Endothelial cell of umbilical vein (primary cell): ENCODE results near the gene ELMO2. TPM values are rescaled to one million over a fixed set of nuclear protein-coding genes. Genes with fewer than 3 reads are reported as not detected.

Experiments
- BruUV-seq: library from RNA; stranded (reverse); fragments of 400-500 nt; replicated peaks from 2 replicates; lab custom pipeline; 2021; lab: Mats Ljungman, UMichigan
- CTCF ChIA-PET: fragments of 300-600, 350-600 bp; sonication (Branson Sonifier 250); formaldehyde crosslinking; loops from one replicate; lab custom pipeline; 2021; ENCODE audit warnings: antibody characterized with exemption, inconsistent platforms; lab: Charles Lee
- POLR2A ChIA-PET: fragments of 300-600, 350-600 bp; sonication (Branson Sonifier 250); formaldehyde crosslinking; loops from one replicate; lab custom pipeline; 2021; ENCODE audit warnings: antibody characterized with exemption, inconsistent platforms; lab: Charles Lee
- DNase-seq: peaks from one replicate; pipeline ENCODE4 v3.0.0-alpha.2; 2011; ENCODE audit warnings: low read depth, low spot score
- FAIRE-seq: peaks from 2 replicates; lab custom pipeline; 2011; peaks lifted over from hg19 to GRCh38; lab: Jason Lieb, UNC
- H2AFZ ChIP-seq: 2 replicates; pipeline ENCODE4 v1.6.0; 2012; ENCODE audit warnings: low read depth, low read length, control low read depth, inconsistent platforms
- H3K27ac ChIP-seq: 2 replicates; pipeline ENCODE4 v1.5.1; 2011; ENCODE audit warnings: low read depth, mild to moderate bottlenecking, control low read depth, low read length, moderate library complexity; ENCODE audit not compliant: insufficient read depth
- H3K27me3 ChIP-seq, 2 experiments: 2 replicates each; pipeline versions ENCODE4 v1.6.0 to v1.6.1; 2011; ENCODE audit warnings: low read length in 2 of 2, mixed read lengths in 1 of 2; ENCODE audit not compliant: control insufficient read depth in 2 of 2, insufficient read depth in 2 of 2
- H3K36me3 ChIP-seq, 2 experiments: 2 replicates in 1 of 2; 3 replicates in 1 of 2; pipeline ENCODE4 v1.5.1; 2011; ENCODE audit warnings: low read length in 2 of 2, mild to moderate bottlenecking in 1 of 2, moderate library complexity in 1 of 2; ENCODE audit not compliant: control insufficient read depth in 2 of 2, insufficient read depth in 2 of 2; ENCODE audit errors: extremely low read depth in 1 of 2
- H3K4me1 ChIP-seq: 3 replicates; pipeline ENCODE4 v1.5.1; 2011; ENCODE audit warnings: mild to moderate bottlenecking, low read length; ENCODE audit not compliant: control insufficient read depth, insufficient read depth; ENCODE audit errors: extremely low read depth
- H3K4me2 ChIP-seq: 2 replicates; pipeline ENCODE4 v1.6.1; 2011; ENCODE audit warnings: low read length, control low read depth, mixed read lengths; ENCODE audit not compliant: insufficient read depth
- H3K4me3 ChIP-seq, 3 experiments: fragments of 200-600 bp in 1 of 3; sonication (generic), shearing (Covaris generic) in 1 of 3; replicated peaks in 1 of 3; 2 replicates each; pipeline ENCODE4 v1.5.1; 2011 to 2016; ENCODE audit warnings: control low read depth in 3 of 3, low read length in 3 of 3, mild to moderate bottlenecking in 2 of 3, inconsistent platforms in 1 of 3, low read depth in 1 of 3, moderate library complexity in 1 of 3; ENCODE audit not compliant: insufficient read depth in 1 of 3
- H3K79me2 ChIP-seq: 2 replicates; pipeline ENCODE4 v1.6.0; 2012; ENCODE audit warnings: low read length, inconsistent platforms; ENCODE audit not compliant: control insufficient read depth, insufficient read depth
- H3K9ac ChIP-seq: replicated peaks from 2 replicates; pipeline ENCODE3; 2011; ENCODE audit warnings: low read length, control low read depth; ENCODE audit not compliant: insufficient read depth; ENCODE audit errors: extremely low read depth
- H3K9me1 ChIP-seq: replicated peaks from 3 replicates; pipeline ENCODE4 v1.6.0; 2011; ENCODE audit warnings: mild to moderate bottlenecking, low read length; ENCODE audit not compliant: control insufficient read depth, insufficient read depth; ENCODE audit errors: extremely low read depth
- H3K9me3 ChIP-seq: replicated peaks from 2 replicates; pipeline ENCODE4 v1.5.1; 2012; ENCODE audit warnings: low read length, inconsistent platforms; ENCODE audit not compliant: control insufficient read depth, insufficient read depth
- H4K20me1 ChIP-seq: replicated peaks from 2 replicates; pipeline ENCODE3; 2011; ENCODE audit warnings: mild to moderate bottlenecking, low read length; ENCODE audit not compliant: control insufficient read depth, insufficient read depth; ENCODE audit errors: extremely low read depth
- EZH2 ChIP-seq: IDR thresholded peaks from 2 replicates; pipeline ENCODE4 v1.6.1; 2012; ENCODE audit warnings: borderline replicate concordance, low read depth, mild to moderate bottlenecking, moderate library complexity, low read length, inconsistent platforms; ENCODE audit not compliant: severe bottlenecking
- GATA2 ChIP-seq: IDR thresholded peaks from 2 replicates; pipeline ENCODE4 v1.7.0; 2011; ENCODE audit warnings: low read depth, mild to moderate bottlenecking, moderate library complexity, mixed read lengths, low read length; ENCODE audit not compliant: insufficient read length, insufficient read depth
- MAX ChIP-seq: IDR thresholded peaks from 2 replicates; pipeline ENCODE4 v1.6.1; 2011; ENCODE audit not compliant: insufficient read depth, insufficient read length
- MYC ChIP-seq: IDR thresholded peaks from one replicate; pipeline ENCODE4 v1.6.1; 2011; ENCODE audit warnings: mild to moderate bottlenecking, low read depth, low read length
- POLR2A ChIP-seq: IDR thresholded peaks from 2 replicates; pipeline ENCODE4 v1.6.1; 2012; ENCODE audit warnings: low read depth, mild to moderate bottlenecking, control low read depth, low read length
- POLR2AphosphoS5 ChIP-seq: IDR thresholded peaks from 2 replicates; pipeline ENCODE4 v1.6.1; 2012; ENCODE audit warnings: low read depth, mild to moderate bottlenecking, control low read depth, low read length, moderate library complexity; ENCODE audit not compliant: insufficient read depth
- dilution Hi-C: fragments of 300-500 bp; cut with MboI; formaldehyde crosslinking; loops from one replicate; pipeline ENCODE4 v1.15.0; 2019; ENCODE audit warnings: low sequenced_read_pairs; ENCODE audit not compliant: extremely low pct_ligation_motif_present
- intact Hi-C: fragments of 100-400 bp; cut with micrococcal nuclease; formaldehyde crosslinking; loops from one replicate; pipeline ENCODE4 v1.10.0; 2022
- polyA plus RNA-seq, 4 experiments: library from polyadenylated mRNA; depleted of rRNA in 3 of 4; stranded (reverse) in 3 of 4; unstranded in 1 of 4; fragments of >200 nt; gene quantifications; 2 replicates each; pipeline versions ENCODE4 v1.2.1 to v1.2.3, GENCODE V29; 2011 to 2012; ENCODE audit warnings: missing spikeins in 1 of 4
- total RNA-seq: library from RNA; stranded (reverse); gene quantifications from 2 replicates; pipeline ENCODE4 v1.2.3, GENCODE V29; 2021

ELMO2 gene
- total and polyA plus RNA-seq, 2 donors (not counting 3 experiments of a cell fraction or from before 2014, with no cell fraction given), result 35.1 to 43.5 TPM

- ChIA-PET CTCF (interaction anchor here (0.8 to 2.2 kb wide), 5 partner anchors 9 to 200 kb away, joined by 3 to 7 read pairs (median 4); no protein-coding TSS in a partner anchor), POLR2A (no interaction called here)
- no peak for FAIRE-seq
- no peaks in the 10 kb centered on the region for H3K79me2 ChIP-seq
- no peak overlapping the region for H3K4me2 ChIP-seq
- no peak overlapping the region for H3K4me3 ChIP-seq
- H2AFZ ChIP-seq, result no peak overlapping the region
- H3K9ac ChIP-seq, result no peak overlapping the region
- H3K9me3 ChIP-seq, result no peaks in the 10 kb centered on the region
- no peak for DNase-seq
- no peaks in the 10 kb centered on the region for H3K4me1 ChIP-seq
- peaks cover 8 to 11% of the 10 kb centered on the region in 2 experiments for H3K27me3 ChIP-seq
- no TSS peak for BruUV-seq
- H3K36me3 ChIP-seq, result no peaks in the 10 kb centered on the region
- intact Hi-C loops, result no loop called here
- H3K27ac ChIP-seq, result no peak overlapping the region
- dilution Hi-C loops, result no loop called here
- no peak for TF ChIP-seq POLR2A
- TF ChIP-seq POLR2AphosphoS5, result no peak
- TF ChIP-seq EZH2, result no peak
- TF ChIP-seq MAX, result no peak
- no peak for TF ChIP-seq GATA2
- no peak for TF ChIP-seq MYC
- H4K20me1 ChIP-seq, result no peaks in the 10 kb centered on the region
- no peaks in the 10 kb centered on the region for H3K9me1 ChIP-seq
Measured at GRCh38 chr20:46333161-46333991, 73.0 kb downstream of the ELMO2 start.
